ENCODE measurements around the gene NT5DC4. TPM values are rescaled to one million over a fixed set of nuclear protein-coding genes. Genes with fewer than 3 reads are reported as not detected.

The NT5DC4 gene
- total and polyA plus RNA-seq, 2 of the 8 experiments (the other 6 are each of a cell fraction or from before 2014, with no cell fraction given) = not detected

GRCh38 chr2:112730216-112730615, 9.4 kb downstream of the NT5DC4 start:
- no peak overlapping the region for H4K5ac ChIP-seq (ENCODE audit: insufficient read length, low read depth, low read length)
- no peak for FAIRE-seq
- no peak overlapping the region for H3K4me2 ChIP-seq (ENCODE audit: insufficient read depth in 1 of 2, low read depth in 2 of 2, low read length in 2 of 2)
- ChIA-PET POLR2A (ENCODE audit: partially characterized antibody) (interaction anchor here (1.4 kb wide), 1 partner anchor 84 kb away, joined by 3 read pairs; the partner anchor contains the start of gene SLC20A1), CTCF (ENCODE audit: partially characterized antibody) (interaction anchor here (0.8 to 10.5 kb wide), 12 partner anchors 17 to 229 kb away, joined by 3 to 185 read pairs (median 3); partner anchors contain the start of gene CHCHD5)
- H4K91ac ChIP-seq (replicated peaks; ENCODE audit: insufficient read length, low read length) = no peak overlapping the region
- no peaks in the 10 kb centered on the region for H4K20me1 ChIP-seq (replicated peaks in 1 of 2; ENCODE audit: control insufficient read depth in 1 of 2, insufficient read depth in 2 of 2, low read length in 2 of 2)
- H3K9ac ChIP-seq (replicated peaks in 1 of 4; ENCODE audit: extremely low read depth in 1 of 4, low read depth in 3 of 4, low read length in 3 of 4) = no peak overlapping the region
- H3K79me2 ChIP-seq (ENCODE audit: control insufficient read depth in 1 of 2, insufficient read depth in 2 of 2, low read length in 2 of 2) = no peaks in the 10 kb centered on the region
- H3K36me3 ChIP-seq (ENCODE audit: control insufficient read depth in 2 of 4, insufficient read depth in 4 of 4, low read length in 3 of 4) = no peaks in the 10 kb centered on the region
- H3K4me3 ChIP-seq (ENCODE audit: extremely low read depth in 1 of 4, insufficient read depth in 2 of 4, low read depth in 3 of 4, low read length in 4 of 4) = no peak overlapping the region
- H3K79me1 ChIP-seq (ENCODE audit: low read depth, low read length) = no peaks in the 10 kb centered on the region
- no peak overlapping the region for H2BK12ac ChIP-seq (ENCODE audit: low read depth, low read length)
- no peaks in the 10 kb centered on the region; a peak in 1 of 7 replicates for H3K4me1 ChIP-seq (replicated peaks in 1 of 4; ENCODE audit: control insufficient read depth in 3 of 4, insufficient read depth in 4 of 4, low read length in 3 of 4)
- no peak overlapping the region for H3K18ac ChIP-seq (ENCODE audit: extremely low read depth, low read length)
- H2AFZ ChIP-seq (ENCODE audit: low read length) = no peak overlapping the region
- no peak for DNase-seq (ENCODE audit: low read depth in 1 of 2, low spot score in 2 of 2)
- no peak overlapping the region for H3K23ac ChIP-seq (ENCODE audit: insufficient read length)
- no peak overlapping the region for H2AK5ac ChIP-seq (ENCODE audit: low read depth, low read length)
- no peak overlapping the region for H2BK20ac ChIP-seq (ENCODE audit: low read length)
- no peak overlapping the region for H4K8ac ChIP-seq (ENCODE audit: extremely low read depth, insufficient read depth, low read length)
- 96% methylated on average over 7 of the region's 8 CpGs; no CpG with 5 or more reads in 1 of the 2 experiments for WGBS, 2 experiments (ENCODE audit: extremely low coverage in 1 of 2, insufficient coverage in 1 of 2, insufficient read length in 1 of 2, insufficient replicate concordance in 2 of 2, low coverage in 1 of 2, low lambda C conversion rate in 2 of 2, missing lambda C conversion rate in 1 of 2)
- no peaks in the 10 kb centered on the region for H3K23me2 ChIP-seq (ENCODE audit: low read depth, low read length)
- no peaks in the 10 kb centered on the region for H3K9me3 ChIP-seq (ENCODE audit: insufficient read depth in 2 of 2, low read depth in 1 of 2, low read length in 1 of 2)
- H3K4ac ChIP-seq (replicated peaks; ENCODE audit: insufficient read length, low read depth, low read length) = no peak overlapping the region
- H3K56ac ChIP-seq (replicated peaks; ENCODE audit: insufficient read length, low read depth, low read length) = no peak overlapping the region
- H3K14ac ChIP-seq (ENCODE audit: insufficient read length) = no peak overlapping the region
- no peak overlapping the region for H2BK120ac ChIP-seq (replicated peaks; ENCODE audit: low read depth, low read length)
- no peak overlapping the region for H2BK15ac ChIP-seq (ENCODE audit: low read length)
- no peaks in the 10 kb centered on the region for H3K27me3 ChIP-seq (replicated peaks in 1 of 4; ENCODE audit: control insufficient read depth in 3 of 4, extremely low read depth in 1 of 4, insufficient read depth in 3 of 4, low read length in 3 of 4)
- H2BK5ac ChIP-seq (ENCODE audit: low read depth, low read length) = no peak overlapping the region
- no peak overlapping the region for H3K27ac ChIP-seq (ENCODE audit: low read depth, low read length)

All from H1 (cell line).